ENCODE results near the gene CHTOP.

CHTOP gene

GRCh38 chr1:153693466-153693865 lies 59.6 kb downstream of the CHTOP start:
- no peak for DNase-seq

Data from NCI-H1105 treated with DMSO at 0.1 percent for 48 hours (cell line).